Measurements from ENCODE around the gene CDKN2AIPNL. TPM values are rescaled to one million over a fixed set of nuclear protein-coding genes. Genes with fewer than 3 reads are reported as not detected.

The CDKN2AIPNL gene
- total RNA-seq, 1 experiment from 2014 or later, result 38.2 TPM

DNA sequence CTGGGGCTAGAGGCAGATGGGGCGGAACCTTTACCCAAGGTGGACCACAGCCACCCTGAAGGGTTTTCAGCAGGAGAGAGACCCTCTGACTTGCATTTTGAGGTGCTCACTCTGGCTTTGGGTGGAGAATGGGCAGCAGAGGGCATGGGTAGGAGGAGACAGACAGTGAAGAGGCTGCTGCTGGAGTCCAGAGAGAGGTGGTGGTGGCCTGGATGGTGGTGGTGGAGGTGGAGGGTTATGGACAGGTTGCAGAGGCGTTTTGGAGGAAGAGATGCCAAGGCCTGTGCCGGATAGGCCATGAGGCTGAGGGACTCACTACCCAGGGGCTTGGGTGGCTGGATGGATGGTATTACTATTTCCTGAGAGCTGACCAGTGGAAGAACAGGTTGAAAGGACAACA is 46.1 kb upstream of the CDKN2AIPNL start:
- H3K4me1 ChIP-seq (ENCODE audit: insufficient read depth, low read length), result no peaks in the 10 kb centered on the region
- intact Hi-C loops (cut with micrococcal nuclease), result no loop called here
- no peaks in the 10 kb centered on the region for H3K27me3 ChIP-seq (ENCODE audit: low read length)
- no peak overlapping the region for H3K4me3 ChIP-seq (ENCODE audit: low read length)
- H3F3A ChIP-seq (ENCODE audit: low read length, unreplicated experiment), result no peaks in the 10 kb centered on the region
- no peak overlapping the region for H3K27ac ChIP-seq (ENCODE audit: low read length)
- no peak overlapping the region for H2AFZ ChIP-seq (ENCODE audit: low read length)
- DNase-seq, result no peak
- H3K4me2 ChIP-seq (ENCODE audit: low read length), result no peak overlapping the region
- no peak overlapping the region for H3K9ac ChIP-seq (ENCODE audit: low read length)
- ATAC-seq, result no peak
- BruUV-seq (replicated peaks), result no TSS peak
- no peaks in the 10 kb centered on the region for H3K9me3 ChIP-seq (ENCODE audit: low read length)
- ChIA-PET CTCF (no interaction called here), POLR2A (ENCODE audit: unreplicated experiment) (no interaction called here)
- no peaks in the 10 kb centered on the region for H4K20me1 ChIP-seq (ENCODE audit: low read length)
- no peaks in the 10 kb centered on the region for H3K36me3 ChIP-seq (ENCODE audit: low read depth, low read length)
- no peaks in the 10 kb centered on the region for H3K79me2 ChIP-seq (ENCODE audit: low read length)
- H3K9me2 ChIP-seq (replicated peaks; ENCODE audit: low read length), result no peaks in the 10 kb centered on the region
- no peak for TF ChIP-seq CTCF (conservative IDR thresholded peaks at IDR 0.05; ENCODE audit: low read depth, low read length)
- TF ChIP-seq EZH2phosphoT487 (IDR thresholded peaks at IDR 0.05; ENCODE audit: borderline replicate concordance, low read length), result no peak

DNA sequence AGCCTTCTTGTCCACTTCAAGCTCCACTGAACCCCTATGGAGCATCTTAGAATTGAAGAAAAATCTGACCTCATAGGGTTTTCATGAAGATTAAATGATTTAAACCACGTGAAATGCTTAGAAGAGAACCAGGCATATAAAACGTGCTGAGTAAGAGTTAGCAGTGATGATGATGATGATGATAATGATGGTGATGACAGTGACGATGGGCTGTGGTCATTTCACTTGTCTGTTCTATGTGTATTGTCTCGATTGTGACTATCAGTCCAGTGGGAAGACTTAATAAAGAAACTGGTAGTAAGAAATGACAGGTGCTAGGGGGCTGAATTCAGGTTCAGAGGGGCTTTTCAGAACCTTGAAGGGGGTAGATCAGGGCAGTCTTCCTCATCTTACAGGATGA is 45.1 kb upstream of the CDKN2AIPNL start:
- intact Hi-C loops (cut with micrococcal nuclease), result no loop called here
- ChIA-PET POLR2A (ENCODE audit: unreplicated experiment) (no interaction called here), CTCF (no interaction called here)
- no peaks in the 10 kb centered on the region for H3K9me2 ChIP-seq (replicated peaks; ENCODE audit: low read length)
- DNase-seq (no peak), ATAC-seq (no peak)
- no peaks in the 10 kb centered on the region for H3K9me3 ChIP-seq (ENCODE audit: low read length)
- H3K79me2 ChIP-seq (ENCODE audit: low read length), result no peaks in the 10 kb centered on the region
- no peaks in the 10 kb centered on the region for H4K20me1 ChIP-seq (ENCODE audit: low read length)
- H3F3A ChIP-seq (ENCODE audit: low read length, unreplicated experiment), result no peaks in the 10 kb centered on the region
- BruUV-seq (replicated peaks), result no TSS peak
- no peak overlapping the region for H3K4me2 ChIP-seq (ENCODE audit: low read length)
- no peaks in the 10 kb centered on the region for H3K27me3 ChIP-seq (ENCODE audit: low read length)
- H3K4me3 ChIP-seq (ENCODE audit: low read length), result no peak overlapping the region
- H3K36me3 ChIP-seq (ENCODE audit: low read depth, low read length), result no peaks in the 10 kb centered on the region
- no peak overlapping the region for H3K9ac ChIP-seq (ENCODE audit: low read length)
- H3K27ac ChIP-seq (ENCODE audit: low read length), result no peak overlapping the region
- H3K4me1 ChIP-seq (ENCODE audit: insufficient read depth, low read length), result peaks cover 5% of the 10 kb centered on the region
- no peak overlapping the region for H2AFZ ChIP-seq (ENCODE audit: low read length)
- TF ChIP-seq CTCF (conservative IDR thresholded peaks at IDR 0.05; ENCODE audit: low read depth, low read length), result no peak
- no peak for TF ChIP-seq EZH2 (IDR thresholded peaks at IDR 0.05; ENCODE audit: low read length, unreplicated experiment)
- TF ChIP-seq EZH2phosphoT487 (IDR thresholded peaks at IDR 0.05; ENCODE audit: borderline replicate concordance, low read length), result no peak

GRCh38 chr5:134455466-134455865 is 43.8 kb upstream of the CDKN2AIPNL start:
- CTCF ChIA-PET, result no interaction called here
- ATAC-seq, result no peak

More at GRCh38 chr5:134455466-134455865, 43.8 kb upstream of the CDKN2AIPNL start:
- H3K9me2 ChIP-seq (replicated peaks; ENCODE audit: low read length), result no peaks in the 10 kb centered on the region
- H3K27me3 ChIP-seq (ENCODE audit: low read length), result no peaks in the 10 kb centered on the region
- H3K4me2 ChIP-seq (ENCODE audit: low read length), result no peak overlapping the region
- intact Hi-C loops (cut with micrococcal nuclease), result no loop called here
- H3K9me3 ChIP-seq (ENCODE audit: low read length), result no peaks in the 10 kb centered on the region
- H3K79me2 ChIP-seq (ENCODE audit: low read length), result no peaks in the 10 kb centered on the region
- POLR2A ChIA-PET (ENCODE audit: unreplicated experiment), result no interaction called here
- no peak overlapping the region for H3K9ac ChIP-seq (ENCODE audit: low read length)
- no TSS peak for BruUV-seq (replicated peaks)
- no peaks in the 10 kb centered on the region for H4K20me1 ChIP-seq (ENCODE audit: low read length)
- no peak overlapping the region for H3K27ac ChIP-seq (ENCODE audit: low read length)
- TF ChIP-seq CTCF (conservative IDR thresholded peaks at IDR 0.05; ENCODE audit: low read depth, low read length) (no peak), EZH2phosphoT487 (IDR thresholded peaks at IDR 0.05; ENCODE audit: borderline replicate concordance, low read length) (no peak), EZH2 (IDR thresholded peaks at IDR 0.05; ENCODE audit: low read length, unreplicated experiment) (no peak)
- no peak overlapping the region for H3K4me3 ChIP-seq (ENCODE audit: low read length)
- H3F3A ChIP-seq (ENCODE audit: low read length, unreplicated experiment), result no peaks in the 10 kb centered on the region
- H2AFZ ChIP-seq (ENCODE audit: low read length), result no peak overlapping the region
- H3K4me1 ChIP-seq (ENCODE audit: insufficient read depth, low read length), result peaks cover 10% of the 10 kb centered on the region
- DNase-seq, result no peak
- no peaks in the 10 kb centered on the region for H3K36me3 ChIP-seq (ENCODE audit: low read depth, low read length)

Data from PC-3 (cell line).